Fibroblast of lung (primary cell): ENCODE results near the gene YAF2. TPM values are rescaled to one million over a fixed set of nuclear protein-coding genes. Genes with fewer than 3 reads are reported as not detected.
A peak's percentile ranks its signal among the peaks of the same experiment; 100 is the strongest.

Source experiments
- DNase-seq, 2 donors: peaks; one replicate each; pipeline versions ENCODE4 v3.0.0 to v3.0.0-alpha.2; 2010; ENCODE audit warnings: low read depth in 2 of 2
- H2AFZ ChIP-seq: 2 replicates; pipeline ENCODE4 v1.5.1; 2012; ENCODE audit warnings: low read length, control low read depth, inconsistent platforms
- H3K27ac ChIP-seq: 2 replicates; pipeline ENCODE4 v1.5.1; 2011; ENCODE audit warnings: low read length, control low read depth; ENCODE audit not compliant: insufficient read depth
- H3K27me3 ChIP-seq: 2 replicates; pipeline ENCODE4 v1.5.1; 2011; ENCODE audit warnings: mild to moderate bottlenecking, low read length; ENCODE audit not compliant: control insufficient read depth, insufficient read depth
- H3K36me3 ChIP-seq: 2 replicates; pipeline ENCODE4 v1.5.1; 2011; ENCODE audit warnings: low read length; ENCODE audit not compliant: control insufficient read depth, insufficient read depth
- H3K4me1 ChIP-seq: 2 replicates; pipeline ENCODE4 v1.5.1; 2011; ENCODE audit warnings: low read length; ENCODE audit not compliant: control insufficient read depth, insufficient read depth; ENCODE audit errors: extremely low read depth
- H3K4me2 ChIP-seq: 2 replicates; pipeline ENCODE4 v1.5.1; 2011; ENCODE audit warnings: low read length, control low read depth; ENCODE audit not compliant: insufficient read depth; ENCODE audit errors: extremely low read depth
- H3K4me3 ChIP-seq, 4 experiments: fragments of 200-600 bp in 1 of 4; sonication (generic) in 1 of 4; replicated peaks in 1 of 4; 2 replicates each; pipeline ENCODE4 v1.5.1; 2011 to 2016; ENCODE audit warnings: low read length in 4 of 4, low read depth in 3 of 4, mild to moderate bottlenecking in 3 of 4, control low read depth in 2 of 4, inconsistent platforms in 1 of 4, mixed read lengths in 1 of 4; ENCODE audit not compliant: insufficient read depth in 1 of 4; ENCODE audit errors: control extremely low read depth in 1 of 4
- H3K79me2 ChIP-seq: 2 replicates; pipeline ENCODE4 v1.5.1; 2012; ENCODE audit warnings: mild to moderate bottlenecking, low read length, inconsistent platforms; ENCODE audit not compliant: control insufficient read depth, insufficient read depth
- H3K9ac ChIP-seq: 2 replicates; pipeline ENCODE4 v1.5.1; 2011; ENCODE audit warnings: mild to moderate bottlenecking, low read length, control low read depth; ENCODE audit not compliant: insufficient read depth
- H3K9me3 ChIP-seq: 2 replicates; pipeline ENCODE4 v1.5.1; 2012; ENCODE audit warnings: low read depth, low read length; ENCODE audit not compliant: control insufficient read depth, insufficient read depth
- H4K20me1 ChIP-seq: 2 replicates; pipeline ENCODE4 v1.5.1; 2011; ENCODE audit warnings: low read length; ENCODE audit not compliant: control insufficient read depth, insufficient read depth; ENCODE audit errors: extremely low read depth
- CTCF ChIP-seq, 2 donors: IDR thresholded peaks in 1 of 2; conservative IDR thresholded peaks in 1 of 2; 1 replicate in 1 of 2; 2 replicates in 1 of 2; pipeline ENCODE4 v1.5.1; 2011 to 2012; ENCODE audit warnings: low read length in 2 of 2, control low read depth in 1 of 2, inconsistent platforms in 1 of 2, low read depth in 1 of 2, mild to moderate bottlenecking in 1 of 2
- EZH2 ChIP-seq: IDR thresholded peaks from 2 replicates; pipeline ENCODE4 v1.5.1; 2012; ENCODE audit warnings: low read length, control low read depth, mild to moderate bottlenecking; ENCODE audit errors: missing control alignments
- polyA plus RNA-seq, 2 donors: library from polyadenylated mRNA; depleted of rRNA in 1 of 2; stranded (reverse) in 1 of 2; unstranded in 1 of 2; fragments of >200 nt; gene quantifications; 2 replicates each; pipeline ENCODE4 v1.2.1, GENCODE V29; 2011 to 2012; ENCODE audit warnings: missing spikeins in 1 of 2
- total RNA-seq: library from RNA; depleted of rRNA; stranded (reverse); fragments of >200 nt; gene quantifications from 2 replicates; pipeline ENCODE4 v1.2.1, GENCODE V29; 2014

The YAF2 gene
- total and polyA plus RNA-seq, 2 donors (not counting 1 experiment from before 2014, with no cell fraction given): 18.0 to 25.2 TPM

GRCh38 chr12:42163913-42164312, 74.1 kb downstream of the YAF2 start:
- no peak for DNase-seq
- TF ChIP-seq CTCF (conservative IDR thresholded peaks at IDR 0.05 in 1 of 2, IDR thresholded peaks at IDR 0.05 in 1 of 2; ENCODE audit: low read depth in 1 of 2, low read length in 2 of 2) (no peak), EZH2 (no peak)
- Histone ChIP-seq H3K27me3 (no peaks in the 10 kb centered on the region), H3K4me3 (no peak overlapping the region), H3K9me3 (no peaks in the 10 kb centered on the region), H2AFZ (no peak overlapping the region), H3K4me2 (no peak overlapping the region), H3K79me2 (no peaks in the 10 kb centered on the region), H3K9ac (no peak overlapping the region), H4K20me1 (no peaks in the 10 kb centered on the region), H3K27ac (no peak overlapping the region), H3K4me1 (peaks cover 3% of the 10 kb centered on the region), H3K36me3 (no peaks in the 10 kb centered on the region)

GRCh38 chr12:42162965-42163364, 75.1 kb downstream of the YAF2 start:
- H3K4me3 ChIP-seq: no peak overlapping the region
- H3K4me2 ChIP-seq: no peak overlapping the region
- H3K36me3 ChIP-seq: no peaks in the 10 kb centered on the region
- H2AFZ ChIP-seq: no peak overlapping the region
- no peaks in the 10 kb centered on the region for H3K9me3 ChIP-seq
- DNase-seq: no peak
- H4K20me1 ChIP-seq: no peaks in the 10 kb centered on the region
- no peak overlapping the region for H3K9ac ChIP-seq
- H3K4me1 ChIP-seq: peaks cover 3% of the 10 kb centered on the region
- H3K79me2 ChIP-seq: no peaks in the 10 kb centered on the region
- H3K27me3 ChIP-seq: no peaks in the 10 kb centered on the region
- H3K27ac ChIP-seq: no peak overlapping the region
- TF ChIP-seq CTCF (conservative IDR thresholded peaks at IDR 0.05 in 1 of 2, IDR thresholded peaks at IDR 0.05 in 1 of 2; ENCODE audit: low read depth in 1 of 2, low read length in 2 of 2) (no peak), EZH2 (no peak)

- Histone ChIP-seq H3K79me2 (no peaks in the 10 kb centered on the region), H3K36me3 (no peaks in the 10 kb centered on the region), H3K27ac (no peak overlapping the region), H3K9me3 (no peaks in the 10 kb centered on the region), H4K20me1 (no peaks in the 10 kb centered on the region), H3K4me1 (peaks cover 3% of the 10 kb centered on the region), H3K9ac (no peak overlapping the region), H2AFZ (no peak overlapping the region), H3K27me3 (no peaks in the 10 kb centered on the region), H3K4me2 (peak overlapping the region; percentile 30), H3K4me3 (no peak overlapping the region)
- peak in 1 of 2 donors; percentile 60 for DNase-seq
- TF ChIP-seq EZH2 (no peak), CTCF (conservative IDR thresholded peaks at IDR 0.05 in 1 of 2, IDR thresholded peaks at IDR 0.05 in 1 of 2; ENCODE audit: low read depth in 1 of 2, low read length in 2 of 2) (no peak)
These were observed 75.9 kb downstream of the YAF2 start for GRCh38 chr12:42162193-42162592.
